ENCODE measurements around the gene IFNB1. TPM values are rescaled to one million over a fixed set of nuclear protein-coding genes. Genes with fewer than 3 reads are reported as not detected.

IFNB1 gene
- total RNA-seq, 3 donors from 2014 or later: not detected

DNA sequence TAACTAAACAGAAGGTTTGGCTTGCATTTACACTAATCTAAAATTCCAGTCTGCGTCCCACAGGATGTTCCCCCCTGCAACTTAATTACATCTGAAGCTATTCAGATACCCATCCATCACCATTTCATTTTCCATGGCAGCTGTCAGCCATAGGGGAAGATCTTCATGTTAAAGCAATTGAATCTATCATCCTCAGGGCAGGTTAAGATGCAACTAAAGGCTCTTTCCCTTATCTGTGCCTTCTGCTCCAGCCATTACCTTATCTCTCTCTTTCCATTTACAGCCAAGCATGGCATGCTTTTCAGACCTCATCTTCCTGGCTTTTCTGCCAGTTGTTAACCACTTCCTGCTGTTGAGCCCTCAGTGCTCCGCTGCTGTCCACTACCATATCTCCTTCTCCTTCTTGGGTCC lies 30.5 kb downstream of the IFNB1 start:
- DNase-seq (ENCODE audit: low spot score in 2 of 2): no peak
- Histone ChIP-seq H3K4me3 (no peak overlapping the region), H3K36me3 (no peaks in the 10 kb centered on the region), H3K27ac (no peak overlapping the region), H3K27me3 (no peaks in the 10 kb centered on the region), H3K9me3 (no peaks in the 10 kb centered on the region), H3K4me1 (no peaks in the 10 kb centered on the region)
- TF ChIP-seq, protein P1, sequence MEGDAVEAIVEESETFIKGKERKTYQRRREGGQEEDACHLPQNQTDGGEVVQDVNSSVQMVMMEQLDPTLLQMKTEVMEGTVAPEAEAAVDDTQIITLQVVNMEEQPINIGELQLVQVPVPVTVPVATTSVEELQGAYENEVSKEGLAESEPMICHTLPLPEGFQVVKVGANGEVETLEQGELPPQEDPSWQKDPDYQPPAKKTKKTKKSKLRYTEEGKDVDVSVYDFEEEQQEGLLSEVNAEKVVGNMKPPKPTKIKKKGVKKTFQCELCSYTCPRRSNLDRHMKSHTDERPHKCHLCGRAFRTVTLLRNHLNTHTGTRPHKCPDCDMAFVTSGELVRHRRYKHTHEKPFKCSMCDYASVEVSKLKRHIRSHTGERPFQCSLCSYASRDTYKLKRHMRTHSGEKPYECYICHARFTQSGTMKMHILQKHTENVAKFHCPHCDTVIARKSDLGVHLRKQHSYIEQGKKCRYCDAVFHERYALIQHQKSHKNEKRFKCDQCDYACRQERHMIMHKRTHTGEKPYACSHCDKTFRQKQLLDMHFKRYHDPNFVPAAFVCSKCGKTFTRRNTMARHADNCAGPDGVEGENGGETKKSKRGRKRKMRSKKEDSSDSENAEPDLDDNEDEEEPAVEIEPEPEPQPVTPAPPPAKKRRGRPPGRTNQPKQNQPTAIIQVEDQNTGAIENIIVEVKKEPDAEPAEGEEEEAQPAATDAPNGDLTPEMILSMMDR (IDR thresholded peaks at IDR 0.05): no peak
- TF ChIP-seq POLR2A (IDR thresholded peaks at IDR 0.05) (no peak), POLR2AphosphoS5 (IDR thresholded peaks at IDR 0.05) (no peak)
- intact Hi-C loops (cut with DNase I; ENCODE audit: low total_unique reads): no loop called here

GRCh38 chr9:21043841-21044240 lies 33.9 kb downstream of the IFNB1 start:
- intact Hi-C loops (cut with DNase I; ENCODE audit: low total_unique reads): no loop called here
- TF ChIP-seq POLR2AphosphoS5 (IDR thresholded peaks at IDR 0.05) (no peak), POLR2A (IDR thresholded peaks at IDR 0.05) (no peak)
- TF ChIP-seq, protein P1 (IDR thresholded peaks at IDR 0.05): no peak
- H3K4me1 ChIP-seq: no peaks in the 10 kb centered on the region
- no peak overlapping the region for H3K4me3 ChIP-seq
- no peak overlapping the region for H3K27ac ChIP-seq
- no peaks in the 10 kb centered on the region for H3K9me3 ChIP-seq
- DNase-seq (ENCODE audit: low spot score in 2 of 2): no peak
- H3K36me3 ChIP-seq: no peaks in the 10 kb centered on the region
- H3K27me3 ChIP-seq: no peaks in the 10 kb centered on the region

DNA sequence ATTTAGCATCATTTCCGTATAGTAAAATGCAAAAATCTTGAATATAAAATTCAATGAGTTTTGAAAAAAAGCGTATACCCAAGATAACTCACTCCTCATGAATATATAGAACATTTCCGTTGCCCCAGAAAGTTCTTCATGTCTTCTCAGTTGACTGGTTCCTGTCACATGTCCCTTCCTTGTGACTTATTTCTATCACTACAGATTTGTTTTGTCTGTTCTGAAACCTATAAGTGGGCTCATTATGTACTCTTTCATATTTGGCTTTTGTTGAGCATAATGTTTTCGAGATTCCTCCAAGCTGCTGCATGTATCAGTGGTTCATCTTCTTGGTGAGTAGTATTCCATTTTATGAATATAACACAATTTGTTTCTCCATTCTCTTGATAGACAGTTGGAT lies 35.3 kb downstream of the IFNB1 start:
- no peaks in the 10 kb centered on the region for H3K27me3 ChIP-seq
- TF ChIP-seq POLR2A (IDR thresholded peaks at IDR 0.05) (no peak), POLR2AphosphoS5 (IDR thresholded peaks at IDR 0.05) (no peak)
- TF ChIP-seq, protein P1 (IDR thresholded peaks at IDR 0.05): no peak
- no peaks in the 10 kb centered on the region for H3K4me1 ChIP-seq
- intact Hi-C loops (cut with DNase I; ENCODE audit: low total_unique reads): no loop called here
- H3K9me3 ChIP-seq: no peaks in the 10 kb centered on the region
- no peaks in the 10 kb centered on the region for H3K36me3 ChIP-seq
- DNase-seq (ENCODE audit: low spot score in 2 of 2): no peak
- H3K27ac ChIP-seq: no peak overlapping the region
- no peak overlapping the region for H3K4me3 ChIP-seq

GRCh38 chr9:21039302-21039701 lies 38.4 kb downstream of the IFNB1 start:
- TF ChIP-seq, protein P1 (IDR thresholded peaks at IDR 0.05): no peak
- TF ChIP-seq POLR2AphosphoS5 (IDR thresholded peaks at IDR 0.05) (no peak), POLR2A (IDR thresholded peaks at IDR 0.05) (no peak)
- Histone ChIP-seq H3K4me3 (no peak overlapping the region), H3K27me3 (no peaks in the 10 kb centered on the region), H3K27ac (no peak overlapping the region), H3K4me1 (no peaks in the 10 kb centered on the region), H3K9me3 (no peaks in the 10 kb centered on the region), H3K36me3 (no peaks in the 10 kb centered on the region)
- no peak for DNase-seq (ENCODE audit: low spot score in 2 of 2)
- intact Hi-C loops (cut with DNase I; ENCODE audit: low total_unique reads): no loop called here

- intact Hi-C loops (cut with DNase I; ENCODE audit: low total_unique reads): no loop called here
- no peaks in the 10 kb centered on the region for H3K4me1 ChIP-seq
- no peak overlapping the region for H3K4me3 ChIP-seq
- no peak overlapping the region for H3K27ac ChIP-seq
- no peaks in the 10 kb centered on the region for H3K27me3 ChIP-seq
- no peak for DNase-seq (ENCODE audit: low spot score in 2 of 2)
- TF ChIP-seq, protein P1 (IDR thresholded peaks at IDR 0.05): no peak
- TF ChIP-seq POLR2AphosphoS5 (IDR thresholded peaks at IDR 0.05) (no peak), POLR2A (IDR thresholded peaks at IDR 0.05) (no peak)
- no peaks in the 10 kb centered on the region for H3K9me3 ChIP-seq
- no peaks in the 10 kb centered on the region for H3K36me3 ChIP-seq
Observed at GRCh38 chr9:21037278-21037677, 40.5 kb downstream of the IFNB1 start.
